ENCODE data around the gene ATF1.

DNA sequence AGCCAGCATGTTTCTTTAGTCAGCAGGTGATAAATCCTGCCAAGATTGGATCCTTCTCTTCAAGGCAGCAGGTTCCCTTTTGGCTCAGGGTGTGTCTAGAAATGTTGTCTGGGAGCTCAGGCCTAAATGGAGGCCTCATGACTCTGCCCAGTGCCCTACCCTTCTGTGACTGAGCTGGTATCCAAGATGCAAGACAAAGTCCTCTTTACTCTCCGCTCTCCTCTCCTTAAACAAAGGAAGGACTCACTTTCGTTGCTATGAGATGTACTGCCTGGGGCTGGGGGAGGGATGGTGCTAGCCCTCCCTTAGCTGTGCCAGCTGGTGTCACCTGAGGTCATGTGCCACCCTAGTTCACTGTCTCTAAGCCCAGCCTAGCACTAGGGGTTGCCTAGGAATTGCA, 65.0 kb downstream of the ATF1 start:
- TF ChIP-seq, protein P1, sequence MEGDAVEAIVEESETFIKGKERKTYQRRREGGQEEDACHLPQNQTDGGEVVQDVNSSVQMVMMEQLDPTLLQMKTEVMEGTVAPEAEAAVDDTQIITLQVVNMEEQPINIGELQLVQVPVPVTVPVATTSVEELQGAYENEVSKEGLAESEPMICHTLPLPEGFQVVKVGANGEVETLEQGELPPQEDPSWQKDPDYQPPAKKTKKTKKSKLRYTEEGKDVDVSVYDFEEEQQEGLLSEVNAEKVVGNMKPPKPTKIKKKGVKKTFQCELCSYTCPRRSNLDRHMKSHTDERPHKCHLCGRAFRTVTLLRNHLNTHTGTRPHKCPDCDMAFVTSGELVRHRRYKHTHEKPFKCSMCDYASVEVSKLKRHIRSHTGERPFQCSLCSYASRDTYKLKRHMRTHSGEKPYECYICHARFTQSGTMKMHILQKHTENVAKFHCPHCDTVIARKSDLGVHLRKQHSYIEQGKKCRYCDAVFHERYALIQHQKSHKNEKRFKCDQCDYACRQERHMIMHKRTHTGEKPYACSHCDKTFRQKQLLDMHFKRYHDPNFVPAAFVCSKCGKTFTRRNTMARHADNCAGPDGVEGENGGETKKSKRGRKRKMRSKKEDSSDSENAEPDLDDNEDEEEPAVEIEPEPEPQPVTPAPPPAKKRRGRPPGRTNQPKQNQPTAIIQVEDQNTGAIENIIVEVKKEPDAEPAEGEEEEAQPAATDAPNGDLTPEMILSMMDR (IDR thresholded peaks at IDR 0.05; ENCODE audit: low read depth, low read length, poor library complexity, severe bottlenecking), result no peak
- no peak for TF ChIP-seq EZH2phosphoT487 (IDR thresholded peaks at IDR 0.05; ENCODE audit: borderline replicate concordance, low read length)

Data from DOHH2 (cell line).